H9 (cell line): ENCODE data around the gene LMCD1. TPM values are rescaled to one million over a fixed set of nuclear protein-coding genes. Genes with fewer than 3 reads are reported as not detected.

Experiments used
- DNase-seq: peaks from one replicate; pipeline ENCODE4 v3.0.0-alpha.2; 2017
- H2AFZ ChIP-seq: one replicate; pipeline ENCODE4 v1.6.1; 2013; ENCODE audit warnings: mild to moderate bottlenecking, low read length, control low read depth, moderate library complexity
- H2AK5ac ChIP-seq: 2 replicates; pipeline ENCODE4 v1.6.1; 2013; ENCODE audit warnings: low read length, control low read depth, mixed read lengths; ENCODE audit not compliant: insufficient read length
- H2BK120ac ChIP-seq: one replicate; pipeline ENCODE4 v1.6.1; 2013; ENCODE audit warnings: low read depth, mild to moderate bottlenecking, low read length, control low read depth, inconsistent platforms; ENCODE audit not compliant: poor library complexity, severe bottlenecking
- H2BK12ac ChIP-seq: 2 replicates; pipeline ENCODE4 v1.6.1; 2013; ENCODE audit warnings: low read length, control low read depth, mixed read lengths, low read depth; ENCODE audit not compliant: insufficient read length
- H2BK15ac ChIP-seq: 2 replicates; pipeline ENCODE4 v1.6.1; 2013; ENCODE audit warnings: low read depth, low read length, control low read depth
- H2BK20ac ChIP-seq: one replicate; pipeline ENCODE4 v1.6.1; 2013; ENCODE audit warnings: low read depth, mild to moderate bottlenecking, low read length, control low read depth, inconsistent platforms; ENCODE audit not compliant: poor library complexity, severe bottlenecking
- H2BK5ac ChIP-seq: 2 replicates; pipeline ENCODE4 v1.6.1; 2013; ENCODE audit warnings: low read length, control low read depth, mixed read lengths; ENCODE audit not compliant: insufficient read length
- H3K14ac ChIP-seq: 2 replicates; pipeline ENCODE4 v1.6.1; 2013; ENCODE audit warnings: low read length, control low read depth; ENCODE audit not compliant: insufficient read depth
- H3K18ac ChIP-seq: 2 replicates; pipeline ENCODE4 v1.6.1; 2013; ENCODE audit warnings: low read depth, mild to moderate bottlenecking, mixed read lengths, low read length, control low read depth; ENCODE audit not compliant: insufficient read length
- H3K23ac ChIP-seq: 2 replicates; pipeline ENCODE4 v1.6.1; 2013; ENCODE audit warnings: low read length, control low read depth, mixed read lengths, low read depth; ENCODE audit not compliant: insufficient read length
- H3K23me2 ChIP-seq: 2 replicates; pipeline ENCODE4 v1.6.1; 2013; ENCODE audit warnings: low read depth, mild to moderate bottlenecking, mixed read lengths, low read length, control low read depth; ENCODE audit not compliant: insufficient read length, poor library complexity, severe bottlenecking
- H3K27ac ChIP-seq: 2 replicates; pipeline ENCODE4 v1.5.1; 2013; ENCODE audit warnings: low read length, control low read depth, mixed read lengths, low read depth; ENCODE audit not compliant: insufficient read length
- H3K27me3 ChIP-seq: 2 replicates; pipeline ENCODE4 v1.6.1; 2013; ENCODE audit warnings: low read length, control low read depth, inconsistent platforms; ENCODE audit not compliant: insufficient read depth
- H3K4ac ChIP-seq: 2 replicates; pipeline ENCODE4 v1.6.1; 2013; ENCODE audit warnings: low read depth, mild to moderate bottlenecking, control low read depth, inconsistent platforms, low read length, moderate library complexity
- H3K4me1 ChIP-seq: 2 replicates; pipeline ENCODE4 v1.6.1; 2013; ENCODE audit warnings: low read length, control low read depth, inconsistent platforms; ENCODE audit not compliant: insufficient read depth
- H3K4me2 ChIP-seq: 2 replicates; pipeline ENCODE4 v1.6.1; 2013; ENCODE audit warnings: low read length, control low read depth, mixed read lengths; ENCODE audit not compliant: insufficient read length, insufficient read depth
- H3K56ac ChIP-seq: 2 replicates; pipeline ENCODE4 v1.6.1; 2013; ENCODE audit warnings: low read depth, mild to moderate bottlenecking, mixed read lengths, low read length, control low read depth; ENCODE audit not compliant: insufficient read length
- H3K79me1 ChIP-seq: 2 replicates; pipeline ENCODE4 v1.6.1; 2013; ENCODE audit warnings: low read depth, mild to moderate bottlenecking, moderate library complexity, low read length, control low read depth, inconsistent platforms; ENCODE audit not compliant: insufficient read depth, poor library complexity, severe bottlenecking
- H3K79me2 ChIP-seq: 2 replicates; pipeline ENCODE4 v1.6.1; 2013; ENCODE audit warnings: low read length, control low read depth, inconsistent platforms; ENCODE audit not compliant: insufficient read depth
- H3K9ac ChIP-seq: 2 replicates; pipeline ENCODE4 v1.6.1; 2013; ENCODE audit warnings: low read length, control low read depth, mixed read lengths; ENCODE audit not compliant: insufficient read length; ENCODE audit errors: extremely low read depth
- H3K9me3 ChIP-seq: one replicate; pipeline ENCODE4 v1.6.1; 2013; ENCODE audit warnings: low read depth, low read length, inconsistent platforms; ENCODE audit not compliant: control insufficient read depth
- H3T11ph ChIP-seq: one replicate; pipeline ENCODE4 v1.6.1; 2013; ENCODE audit warnings: mild to moderate bottlenecking, low read length, control low read depth, inconsistent platforms
- H4K20me1 ChIP-seq: one replicate; pipeline ENCODE4 v1.6.1; 2013; ENCODE audit not compliant: control insufficient read depth, insufficient read length, insufficient read depth
- H4K5ac ChIP-seq: 2 replicates; pipeline ENCODE4 v1.6.1; 2013; ENCODE audit warnings: low read depth, mild to moderate bottlenecking, mixed read lengths, low read length, control low read depth; ENCODE audit not compliant: insufficient read length
- H4K8ac ChIP-seq: replicated peaks from 2 replicates; pipeline ENCODE4 v1.6.1; 2013; ENCODE audit warnings: low read length, control low read depth, mixed read lengths, low read depth; ENCODE audit not compliant: insufficient read length
- H4K91ac ChIP-seq: 2 replicates; pipeline ENCODE4 v1.6.1; 2013; ENCODE audit warnings: low read depth, mild to moderate bottlenecking, moderate library complexity, mixed read lengths, low read length, control low read depth; ENCODE audit not compliant: insufficient read length
- H3K27ac Mint-ChIP-seq, 3 experiments: 2 replicates in 2 of 3; 3 replicates in 1 of 3; pipeline ENCODE4 v1.8.0; 2020 to 2021; ENCODE audit warnings: mixed read lengths in 3 of 3, mild to moderate bottlenecking in 1 of 3, moderate library complexity in 1 of 3
- H3K27me3 Mint-ChIP-seq: 2 replicates; pipeline ENCODE4 v1.8.0; 2021; ENCODE audit warnings: low read depth, mild to moderate bottlenecking, moderate library complexity, mixed read lengths
- H3K36me3 Mint-ChIP-seq, 3 experiments: 2 replicates in 2 of 3; 3 replicates in 1 of 3; pipeline ENCODE4 v1.8.0; 2020 to 2021; ENCODE audit warnings: low read depth in 3 of 3, mixed read lengths in 3 of 3; ENCODE audit not compliant: insufficient read depth in 1 of 3
- H3K4me1 Mint-ChIP-seq, 2 experiments: 2 replicates each; pipeline ENCODE4 v1.8.0; 2020; ENCODE audit warnings: mixed read lengths in 2 of 2
- H3K4me3 Mint-ChIP-seq, 2 experiments: 2 replicates in 1 of 2; 3 replicates in 1 of 2; pipeline ENCODE4 v1.8.0; 2020 to 2021; ENCODE audit warnings: mild to moderate bottlenecking in 2 of 2, mixed read lengths in 2 of 2, moderate library complexity in 1 of 2
- H3K9me3 Mint-ChIP-seq, 2 experiments: 2 replicates in 1 of 2; 3 replicates in 1 of 2; pipeline ENCODE4 v1.8.0; 2020; ENCODE audit warnings: mild to moderate bottlenecking in 2 of 2, mixed read lengths in 2 of 2, moderate library complexity in 1 of 2
- WGBS: extraction: QIAGEN DNeasy Blood & Tissue Kit; methylation state at CpG from one replicate; pipeline ENCODE4 v1.1.7; 2013; ENCODE audit warnings: missing lambda C conversion rate, low lambda C conversion rate, mixed read lengths; ENCODE audit not compliant: insufficient read length; ENCODE audit errors: extremely low coverage; 5-methylcytosine and 5-hydroxymethylcytosine counted together
- total RNA-seq: library from RNA; stranded (reverse); gene quantifications from 2 replicates; pipeline ENCODE4 v1.2.1, GENCODE V29; 2021
- TF ChIP-seq, protein P1 (sequence below): fragments of 200-600 bp; sonication (generic); conservative IDR thresholded peaks from 3 replicates; pipeline ENCODE4 v1.8.0; 2021; ENCODE audit warnings: antibody characterized with exemption, mild to moderate bottlenecking

The LMCD1 gene
- total RNA-seq, 1 experiment from 2014 or later = 19.2 TPM

DNA sequence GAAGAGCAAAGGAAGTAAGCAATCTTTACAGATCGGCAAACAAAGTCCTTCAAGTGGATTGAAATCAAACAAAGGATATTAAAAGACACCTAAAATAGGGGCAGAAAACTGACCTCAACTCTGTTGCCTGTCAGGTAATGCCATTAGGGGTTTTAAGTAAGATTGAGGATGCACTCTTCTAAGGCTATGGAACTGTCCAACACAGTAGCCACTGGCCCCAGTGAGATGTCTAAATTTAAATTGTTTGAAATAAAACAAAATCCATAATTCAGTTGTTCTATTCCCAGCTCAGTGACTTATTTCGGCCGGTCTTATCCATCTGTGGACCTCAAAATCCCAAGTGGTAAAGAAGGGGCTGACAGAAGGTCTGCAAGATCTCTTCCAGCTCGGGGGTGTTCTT is 49.5 kb upstream of the LMCD1 start:
- Histone ChIP-seq H3T11ph (no peak overlapping the region), H2AFZ (no peak overlapping the region), H4K8ac (no peak overlapping the region), H4K91ac (no peak overlapping the region), H3K79me2 (no peaks in the 10 kb centered on the region), H3K56ac (no peak overlapping the region), H3K9ac (no peak overlapping the region), H2BK120ac (no peak overlapping the region), H2BK5ac (no peak overlapping the region), H3K18ac (no peak overlapping the region), H4K20me1 (no peaks in the 10 kb centered on the region), H3K4me2 (no peak overlapping the region), H3K9me3 (no peaks in the 10 kb centered on the region), H3K23me2 (no peaks in the 10 kb centered on the region), H3K79me1 (no peaks in the 10 kb centered on the region), H3K27ac (no peak overlapping the region), H2BK12ac (no peak overlapping the region), H3K27me3 (no peaks in the 10 kb centered on the region), H2AK5ac (no peak overlapping the region), H3K4me1 (peaks cover 5% of the 10 kb centered on the region; the same call in 1 of the 2 replicates), H3K4ac (no peak overlapping the region), H3K23ac (no peak overlapping the region), H3K14ac (no peak overlapping the region), H2BK15ac (no peak overlapping the region), H4K5ac (no peak overlapping the region), H2BK20ac (no peak overlapping the region)
- no peaks in the 10 kb centered on the region for H3K36me3 Mint-ChIP-seq
- peaks cover 7% of the 10 kb centered on the region for H3K27me3 Mint-ChIP-seq
- H3K4me1 Mint-ChIP-seq = peaks cover 18 to 20% of the 10 kb centered on the region in 2 experiments
- no peak for DNase-seq
- TF ChIP-seq, protein P1, sequence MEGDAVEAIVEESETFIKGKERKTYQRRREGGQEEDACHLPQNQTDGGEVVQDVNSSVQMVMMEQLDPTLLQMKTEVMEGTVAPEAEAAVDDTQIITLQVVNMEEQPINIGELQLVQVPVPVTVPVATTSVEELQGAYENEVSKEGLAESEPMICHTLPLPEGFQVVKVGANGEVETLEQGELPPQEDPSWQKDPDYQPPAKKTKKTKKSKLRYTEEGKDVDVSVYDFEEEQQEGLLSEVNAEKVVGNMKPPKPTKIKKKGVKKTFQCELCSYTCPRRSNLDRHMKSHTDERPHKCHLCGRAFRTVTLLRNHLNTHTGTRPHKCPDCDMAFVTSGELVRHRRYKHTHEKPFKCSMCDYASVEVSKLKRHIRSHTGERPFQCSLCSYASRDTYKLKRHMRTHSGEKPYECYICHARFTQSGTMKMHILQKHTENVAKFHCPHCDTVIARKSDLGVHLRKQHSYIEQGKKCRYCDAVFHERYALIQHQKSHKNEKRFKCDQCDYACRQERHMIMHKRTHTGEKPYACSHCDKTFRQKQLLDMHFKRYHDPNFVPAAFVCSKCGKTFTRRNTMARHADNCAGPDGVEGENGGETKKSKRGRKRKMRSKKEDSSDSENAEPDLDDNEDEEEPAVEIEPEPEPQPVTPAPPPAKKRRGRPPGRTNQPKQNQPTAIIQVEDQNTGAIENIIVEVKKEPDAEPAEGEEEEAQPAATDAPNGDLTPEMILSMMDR = no peak
- H3K27ac Mint-ChIP-seq = no peak overlapping the region
- no CpG with 5 or more reads among the region's 4 CpGs for WGBS
- H3K9me3 Mint-ChIP-seq = peaks cover 0 to 2% of the 10 kb centered on the region in 2 experiments; a peak in 2 of 5 replicates
- H3K4me3 Mint-ChIP-seq = no peak overlapping the region
